Activated T-cell treated with anti-CD3 and anti-CD28 coated beads for 48 hours (primary cell): Measurements from ENCODE around the gene LSR.
A peak's percentile ranks its signal among the peaks of the same experiment; 100 is the strongest.
"Not testable (repeated sequence)": the region's sequence is repeated elsewhere in the genome, so short reads cannot be mapped to it uniquely, and the experiment has no call there.

Source experiments
- DNase-seq: peaks from one replicate; pipeline ENCODE4 v3.0.0-alpha.2; 2020; ENCODE audit warnings: low read depth

LSR gene

DNA sequence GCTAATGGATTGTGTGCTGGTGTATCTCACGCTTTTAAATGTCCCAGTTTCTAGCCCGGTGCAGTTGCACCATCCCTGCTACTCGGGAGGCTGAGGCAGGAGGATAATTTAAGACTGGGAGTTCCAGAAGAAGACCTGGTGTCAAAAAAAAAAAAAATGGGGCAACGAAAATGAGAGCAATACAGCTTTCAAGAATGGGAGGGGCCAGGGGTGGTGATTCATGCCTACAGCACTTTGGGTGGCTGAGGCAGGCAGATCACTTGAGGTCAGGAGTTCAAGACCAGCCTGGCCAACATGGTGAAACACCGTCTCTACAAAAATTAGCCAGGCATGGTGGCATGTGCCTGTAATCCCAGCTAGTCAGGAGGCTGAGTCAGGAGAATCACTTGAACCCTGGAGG lies 37.3 kb downstream of the LSR start:
- DNase-seq: not testable (repeated sequence)

DNA sequence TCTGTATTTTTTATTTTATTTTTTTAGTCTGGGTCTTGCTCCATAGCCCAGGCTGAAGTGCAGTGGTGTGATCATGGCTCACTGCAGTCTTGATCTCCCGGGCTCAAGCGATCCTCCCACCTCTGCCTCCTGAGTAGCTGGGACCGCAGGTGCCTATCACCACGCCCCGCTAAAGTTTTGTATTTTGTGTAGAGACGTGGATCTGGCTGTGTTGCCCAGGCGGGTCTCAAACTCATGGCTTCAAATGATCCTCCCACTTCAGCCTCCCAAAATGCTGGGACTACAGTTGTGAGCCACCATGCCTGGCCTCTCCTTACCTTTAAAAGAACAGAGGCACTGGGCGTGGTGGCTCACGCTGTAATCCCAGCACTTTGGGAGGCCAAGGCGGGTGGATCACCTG lies 38.9 kb downstream of the LSR start:
- DNase-seq: no peak

DNA sequence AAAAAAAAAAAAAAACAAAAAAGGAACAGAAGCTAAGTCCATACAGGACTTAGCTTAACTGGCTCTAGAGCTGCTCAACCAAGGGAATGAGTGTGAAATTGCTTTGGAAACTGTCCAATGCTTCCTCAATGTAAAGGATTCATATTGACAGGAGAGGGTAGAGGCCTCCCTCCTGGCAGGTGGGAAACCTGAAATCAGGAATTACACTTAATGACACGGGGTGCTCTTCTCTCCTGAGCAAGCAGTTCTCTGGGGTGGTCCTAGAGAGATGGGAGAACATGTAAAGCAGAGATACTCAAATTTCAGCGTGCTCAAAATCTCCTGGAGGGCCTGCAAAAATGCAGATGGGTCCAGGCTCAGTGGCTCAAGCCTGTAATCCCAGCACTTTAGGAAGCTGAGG lies 39.5 kb downstream of the LSR start:
- DNase-seq: no peak

DNA sequence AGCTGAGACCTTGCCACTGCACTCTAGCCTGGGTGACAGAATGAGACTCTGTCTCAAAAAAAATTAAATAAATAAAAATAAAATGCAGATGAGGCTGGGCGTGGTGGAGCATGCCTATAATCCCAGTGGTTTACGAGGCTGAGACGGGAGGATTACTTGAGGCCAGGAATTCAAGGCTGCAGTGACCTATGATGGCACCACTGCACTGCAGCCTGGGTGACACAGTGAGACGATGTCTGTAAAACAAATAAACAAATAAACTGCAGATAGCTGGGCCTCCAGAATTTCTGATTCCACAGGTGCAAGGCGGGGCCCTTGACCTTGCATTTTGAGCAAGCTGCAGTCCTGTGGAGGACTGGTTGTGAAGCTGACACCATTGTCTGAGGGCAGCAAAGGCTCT lies 40.1 kb downstream of the LSR start:
- DNase-seq: no peak

DNA sequence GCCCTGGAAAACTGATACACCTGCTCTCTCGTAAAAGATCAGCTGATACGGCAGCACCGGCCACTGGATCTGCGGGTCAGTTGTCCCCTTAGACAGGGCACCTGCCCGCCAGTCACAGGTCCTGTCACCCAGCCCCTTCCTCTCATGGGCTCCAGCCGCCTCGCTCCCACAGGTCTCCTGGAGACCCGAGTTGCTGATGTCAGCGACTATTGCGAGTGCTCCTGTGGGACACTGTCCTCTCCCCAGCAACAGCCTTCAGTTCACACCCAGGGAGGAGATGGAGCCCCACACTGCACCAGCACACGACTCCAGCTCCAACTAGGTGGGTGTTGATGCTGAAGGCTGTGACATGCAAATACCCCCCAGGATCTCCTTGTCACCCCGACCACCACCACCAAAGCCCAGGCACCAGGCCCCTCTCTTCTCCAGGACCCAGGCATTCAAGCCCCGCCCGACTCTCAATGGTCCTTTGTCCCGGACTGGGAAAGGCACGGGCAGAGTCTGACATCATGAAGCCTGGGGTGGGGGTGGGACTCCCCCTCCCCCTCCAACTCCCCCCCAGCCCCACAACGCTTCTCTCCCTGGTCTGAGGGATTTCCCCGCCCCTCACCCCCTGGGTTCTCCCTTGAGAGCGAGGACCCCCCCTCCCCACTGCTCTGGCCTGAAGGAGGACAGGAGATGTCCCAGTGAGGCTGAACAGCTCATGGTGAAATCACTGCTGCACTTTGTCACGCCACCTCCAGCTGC lies 41.8 kb downstream of the LSR start:
- no peak for DNase-seq

DNA sequence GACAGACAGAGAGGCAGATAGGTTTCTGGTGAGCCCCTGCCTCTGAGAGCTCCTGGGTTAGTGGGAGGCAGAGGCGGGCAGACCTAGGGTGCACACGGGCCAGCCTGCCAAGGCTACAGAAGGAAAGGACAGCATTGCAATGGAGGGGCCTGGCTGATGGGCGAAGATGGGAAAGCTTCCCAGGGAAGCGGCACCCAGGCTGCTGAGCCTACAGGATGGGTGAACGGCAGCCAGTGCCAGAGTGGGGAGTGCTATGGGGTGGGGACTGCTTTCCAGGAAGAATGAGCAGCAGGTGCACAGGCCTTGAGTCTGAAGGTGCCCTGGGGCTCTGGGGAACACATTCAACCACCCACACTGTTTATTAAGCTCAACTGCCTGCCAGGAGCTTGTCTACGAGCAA lies 42.5 kb downstream of the LSR start:
- DNase-seq: no peak

DNA sequence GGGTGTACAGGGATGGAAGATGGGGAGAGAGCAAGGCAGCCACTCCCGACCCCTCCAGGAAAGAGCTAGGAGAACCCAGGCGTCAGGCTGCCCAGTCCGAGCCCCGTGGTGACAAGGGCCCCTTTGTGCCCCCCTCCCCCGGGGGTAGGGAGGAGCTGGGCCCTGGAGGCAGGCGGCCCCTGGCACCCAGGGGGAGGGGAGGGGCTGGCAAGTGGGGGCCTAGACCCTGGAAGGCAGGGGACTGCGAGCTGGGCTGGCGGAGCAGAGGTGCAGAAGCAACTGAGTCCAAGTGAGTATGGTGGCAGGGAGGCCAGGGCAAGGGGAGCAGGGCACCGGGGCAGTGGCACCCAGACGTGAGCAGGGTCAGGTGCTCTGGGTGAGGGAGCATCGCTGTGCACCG lies 43.1 kb downstream of the LSR start, which contains the start of gene MAG:
TSS of gene MAG (plus strand) at position 246 of the 400 bp plus-strand sequence. CDS start 3,248 bp downstream, outside the sequence.
- no peak for DNase-seq

DNA sequence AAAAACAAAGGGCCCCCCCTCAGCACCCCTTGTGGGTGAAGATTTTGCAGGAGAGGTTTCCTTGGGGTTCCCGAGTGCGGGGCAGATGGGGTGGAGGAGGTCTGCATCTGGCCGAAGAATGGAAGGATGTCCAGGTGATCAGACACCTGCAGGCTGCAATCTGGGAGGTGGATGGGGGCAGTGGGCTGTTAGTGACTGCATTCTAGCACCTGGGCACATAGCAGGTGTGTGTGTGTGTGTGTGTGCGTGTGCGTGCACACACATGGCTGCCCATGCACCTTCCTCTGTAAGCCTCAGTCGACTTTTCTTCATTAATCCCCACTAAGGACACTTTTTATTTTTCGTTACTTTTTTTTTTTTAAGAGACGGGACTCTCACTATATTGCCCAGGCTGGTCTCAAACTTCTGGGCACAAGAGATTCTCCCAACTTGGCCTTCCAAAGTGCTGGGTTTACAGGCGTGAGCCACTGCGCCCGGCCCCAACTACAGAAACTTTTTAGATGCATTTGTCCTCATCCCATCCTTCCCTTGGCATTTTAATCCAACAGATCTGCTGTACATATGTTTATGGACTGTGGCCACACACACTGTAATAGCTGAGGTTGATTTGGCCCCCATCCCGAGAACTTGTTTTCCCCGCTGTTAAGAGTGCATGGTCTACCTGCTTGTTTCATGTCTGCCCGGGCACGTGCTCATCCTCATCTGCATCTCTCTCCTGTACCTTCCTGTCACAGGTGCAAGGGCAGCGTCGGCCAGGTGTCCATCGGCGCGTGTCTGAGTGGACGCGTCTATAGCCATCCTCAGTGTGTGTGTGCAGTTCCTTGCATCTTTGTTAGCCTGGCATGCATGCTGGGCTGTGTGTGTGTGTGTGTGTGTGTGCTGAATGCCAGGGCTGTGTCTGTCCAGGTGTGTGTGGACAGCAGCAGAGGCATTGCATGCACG lies 43.9 kb downstream of the LSR start:
- no peak for DNase-seq

DNA sequence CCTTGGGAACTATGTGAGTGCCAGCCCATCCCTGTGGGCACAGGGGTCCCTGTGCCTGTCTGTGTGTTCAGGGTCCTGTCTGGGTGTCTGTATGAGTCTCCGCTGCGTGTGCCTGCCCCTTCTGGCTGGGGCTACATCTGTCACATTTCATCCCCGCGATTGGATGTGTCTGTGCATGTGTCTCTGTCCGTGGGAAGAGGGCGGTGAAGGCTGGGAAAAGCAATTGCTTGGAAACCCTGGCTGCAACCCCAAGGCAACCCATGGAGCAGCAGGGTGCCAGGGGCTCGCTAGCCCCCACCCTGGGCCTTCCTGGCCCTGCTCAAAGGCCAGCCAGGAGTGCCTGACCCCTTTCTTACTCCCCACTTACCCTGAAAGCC lies 44.5 kb downstream of the LSR start:
- DNase-seq: no peak

DNA sequence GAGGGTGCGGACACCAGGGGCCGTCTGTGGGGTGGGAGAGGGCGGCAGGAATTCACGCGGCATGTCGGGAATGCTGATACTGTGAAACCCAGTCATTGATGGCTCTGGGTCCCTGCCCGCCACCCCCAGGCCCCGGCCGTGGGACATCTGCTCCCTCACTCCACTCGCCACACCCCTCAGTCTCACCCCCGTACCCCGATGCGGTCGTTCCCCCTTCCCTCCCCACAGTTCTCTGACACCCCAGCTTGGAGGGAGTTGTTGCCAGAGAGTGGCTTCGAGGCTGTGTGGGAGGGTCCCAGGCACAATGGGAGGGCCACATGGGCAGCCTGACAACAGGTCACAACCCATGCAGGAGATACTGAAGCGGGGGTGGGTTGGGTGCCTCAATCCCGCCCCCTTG lies 45.0 kb downstream of the LSR start:
- no peak for DNase-seq

DNA sequence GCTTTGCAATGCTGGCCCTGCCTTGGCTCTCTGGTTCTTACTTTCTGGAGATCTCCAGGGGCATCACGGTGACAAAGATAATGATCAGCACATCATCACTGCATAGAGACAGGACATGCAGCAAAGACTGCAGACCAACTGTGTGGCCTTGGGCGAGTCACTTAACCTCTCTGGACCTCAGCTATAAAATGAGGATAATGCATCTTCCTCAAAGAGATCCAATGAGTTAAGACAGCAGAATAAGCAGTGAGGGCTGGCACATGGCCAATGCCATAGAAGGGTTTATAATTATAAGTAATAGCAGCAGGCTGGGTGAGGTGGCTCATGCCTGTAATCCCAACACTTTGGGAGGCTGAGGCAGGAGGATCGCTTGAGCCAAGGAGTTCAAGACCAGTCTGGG lies 45.5 kb downstream of the LSR start:
- no peak for DNase-seq

DNA sequence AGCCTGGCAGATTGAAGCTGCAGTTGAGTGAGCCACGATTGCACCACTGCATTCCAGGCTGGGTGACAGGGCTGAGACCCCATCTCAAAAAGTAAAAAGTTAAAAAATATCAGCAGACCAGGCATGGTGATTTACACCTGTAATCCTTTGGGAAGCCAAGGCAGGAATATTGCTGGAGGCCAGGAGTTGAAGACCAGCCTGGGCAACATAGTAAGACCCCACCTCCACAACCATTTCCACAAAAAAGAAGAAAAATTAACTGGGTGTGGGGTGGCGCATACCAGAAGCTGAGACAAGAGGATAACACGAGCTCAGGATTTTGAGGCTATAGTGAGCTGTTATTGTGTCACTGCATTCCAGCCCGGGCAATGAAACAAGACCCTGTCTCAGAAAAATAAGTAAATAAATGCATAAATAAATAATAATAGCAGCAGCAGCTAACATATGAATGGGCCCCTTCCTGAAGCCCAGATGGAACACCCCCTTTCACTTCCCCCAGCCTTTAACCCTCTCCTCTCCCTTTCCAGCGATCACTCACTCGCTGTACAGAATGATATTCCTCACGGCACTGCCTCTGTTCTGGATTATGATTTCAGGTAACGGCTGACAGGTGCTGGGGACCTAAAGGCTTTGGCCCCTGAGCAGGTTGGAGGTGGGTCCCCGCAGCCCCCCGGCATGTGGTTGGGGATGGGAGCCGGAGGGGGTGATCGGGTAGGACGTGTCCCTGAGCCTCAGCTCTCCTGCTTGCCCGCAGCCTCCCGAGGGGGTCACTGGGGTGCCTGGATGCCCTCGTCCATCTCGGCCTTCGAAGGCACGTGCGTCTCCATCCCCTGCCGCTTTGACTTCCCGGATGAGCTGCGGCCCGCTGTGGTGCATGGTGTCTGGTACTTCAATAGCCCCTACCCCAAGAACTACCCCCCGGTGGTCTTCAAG lies 46.3 kb downstream of the LSR start:
- DNase-seq: no peak

DNA sequence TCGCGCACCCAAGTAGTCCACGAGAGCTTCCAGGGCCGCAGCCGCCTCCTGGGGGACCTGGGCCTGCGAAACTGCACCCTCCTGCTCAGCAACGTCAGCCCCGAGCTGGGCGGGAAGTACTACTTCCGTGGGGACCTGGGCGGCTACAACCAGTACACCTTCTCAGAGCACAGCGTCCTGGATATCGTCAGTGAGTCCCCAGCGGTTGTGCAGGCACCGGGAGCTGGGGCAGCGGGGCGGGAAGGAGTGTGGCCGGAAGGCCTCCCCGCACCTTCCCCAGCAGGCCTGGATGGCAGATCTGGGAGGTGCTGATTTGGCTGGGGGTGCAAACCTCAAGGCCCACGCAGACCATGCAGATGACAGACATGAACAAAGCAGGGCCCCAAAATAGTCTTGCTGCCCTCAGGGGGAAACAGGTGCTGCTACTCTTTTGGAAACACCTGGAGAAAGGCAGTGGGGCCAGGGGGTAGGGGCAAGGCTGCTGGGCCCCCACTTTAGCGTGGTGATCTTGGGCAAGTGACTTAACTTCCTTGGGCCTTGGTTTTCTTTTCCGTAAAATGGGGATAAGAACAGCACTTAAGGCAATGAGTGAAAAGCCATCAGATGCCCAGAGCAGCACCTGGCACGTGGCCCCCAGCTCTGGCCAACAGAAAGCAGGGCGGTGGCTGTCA lies 47.1 kb downstream of the LSR start:
- peak; percentile 17 for DNase-seq

DNA sequence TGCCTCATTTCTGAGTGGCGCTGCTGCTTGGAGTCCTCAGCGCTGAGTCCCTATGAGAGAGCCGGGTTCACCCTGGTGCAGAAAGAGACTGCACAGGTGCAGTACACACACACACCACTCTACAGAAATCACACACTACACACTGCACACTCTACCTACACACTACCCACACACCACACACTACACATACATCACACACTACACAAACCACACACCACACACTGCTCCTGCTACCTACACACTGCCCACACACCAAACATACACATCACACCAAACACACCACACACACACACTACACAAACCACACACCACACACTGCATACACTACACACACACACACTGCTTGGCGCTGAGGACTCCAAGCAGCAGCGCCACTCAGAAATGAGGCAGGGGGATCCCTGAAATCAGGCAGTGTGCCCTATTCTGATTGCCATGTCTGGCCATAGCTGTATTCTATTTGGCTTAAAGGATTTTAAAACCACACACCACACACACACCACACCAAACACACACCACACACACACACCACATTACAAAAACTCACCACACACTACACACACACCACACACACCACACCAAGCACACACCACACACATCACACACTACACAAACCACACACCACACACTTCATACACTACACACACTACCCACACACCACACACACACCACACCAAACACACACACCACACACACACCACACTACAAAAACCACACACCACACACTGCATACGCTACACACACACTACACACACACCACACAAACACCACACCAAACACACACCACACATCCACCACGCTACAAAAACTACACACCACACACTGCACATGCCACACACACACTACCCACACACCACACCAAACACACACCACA lies 48.1 kb downstream of the LSR start:
- no peak for DNase-seq

DNA sequence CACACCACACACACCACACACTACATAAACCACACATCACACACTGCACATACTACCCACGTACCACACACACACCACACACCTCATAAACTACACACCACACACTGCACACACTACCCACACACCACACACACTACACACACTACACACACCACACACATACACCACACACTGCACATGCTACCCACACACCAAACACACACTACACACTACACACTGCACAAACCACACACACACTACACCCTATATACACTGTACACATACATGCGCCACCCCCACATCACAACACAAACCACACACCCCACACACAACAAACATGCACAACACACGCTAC lies 48.7 kb downstream of the LSR start:
- DNase-seq: no peak

DNA sequence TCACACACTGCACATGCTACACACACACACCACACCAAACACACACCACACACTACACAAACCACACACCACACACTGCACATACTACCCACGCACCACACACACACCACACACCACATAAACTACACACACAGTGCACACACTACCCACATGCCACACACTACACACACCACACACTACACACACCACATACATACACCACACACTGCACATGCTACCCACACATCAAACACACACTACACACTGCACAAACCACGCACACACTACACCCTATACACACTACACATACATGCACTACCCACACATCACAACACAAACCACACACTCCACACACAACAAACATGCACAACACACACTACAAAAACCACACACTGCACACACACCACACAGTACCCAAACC lies 49.1 kb downstream of the LSR start:
- DNase-seq: no peak

DNA sequence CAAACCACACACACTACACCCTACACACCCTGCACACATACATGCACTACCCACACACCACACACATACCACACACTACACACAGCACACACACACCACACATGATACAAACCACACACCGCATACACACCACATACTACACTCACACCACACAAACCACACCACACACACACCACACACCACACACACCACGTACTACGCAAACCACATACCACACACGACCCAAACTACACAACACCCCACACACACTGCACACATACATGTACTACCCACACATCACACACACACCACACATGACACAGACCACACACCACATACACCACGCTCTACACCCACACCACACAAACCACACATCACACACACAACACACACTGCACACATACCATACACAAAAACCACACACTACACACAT lies 49.8 kb downstream of the LSR start:
- DNase-seq: no peak

DNA sequence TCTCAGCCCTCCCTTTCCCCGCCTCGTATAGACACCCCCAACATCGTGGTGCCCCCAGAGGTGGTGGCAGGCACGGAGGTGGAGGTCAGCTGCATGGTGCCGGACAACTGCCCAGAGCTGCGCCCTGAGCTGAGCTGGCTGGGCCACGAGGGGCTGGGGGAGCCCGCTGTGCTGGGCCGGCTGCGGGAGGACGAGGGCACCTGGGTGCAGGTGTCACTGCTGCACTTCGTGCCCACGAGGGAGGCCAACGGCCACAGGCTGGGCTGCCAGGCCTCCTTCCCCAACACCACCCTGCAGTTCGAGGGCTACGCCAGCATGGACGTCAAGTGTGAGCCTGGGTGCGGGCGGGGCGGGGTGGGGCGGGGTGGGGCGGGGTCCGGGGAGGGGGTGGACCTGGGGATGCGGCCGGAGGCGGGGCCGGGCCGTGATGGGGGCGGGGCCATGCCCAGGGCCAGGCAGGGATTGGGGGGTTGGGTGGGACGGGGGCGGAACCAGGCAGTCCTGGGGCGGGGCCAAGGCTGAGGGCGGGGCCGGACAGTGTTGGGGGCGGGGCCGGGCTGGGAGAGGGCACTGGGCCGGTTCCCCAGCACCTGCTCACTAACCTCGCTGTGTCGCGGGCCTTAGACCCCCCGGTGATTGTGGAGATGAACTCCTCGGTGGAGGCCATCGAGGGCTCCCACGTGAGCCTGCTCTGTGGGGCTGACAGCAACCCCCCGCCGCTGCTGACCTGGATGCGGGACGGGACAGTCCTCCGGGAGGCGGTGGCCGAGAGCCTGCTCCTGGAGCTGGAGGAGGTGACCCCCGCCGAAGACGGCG lies 50.9 kb downstream of the LSR start:
- no peak for DNase-seq

DNA sequence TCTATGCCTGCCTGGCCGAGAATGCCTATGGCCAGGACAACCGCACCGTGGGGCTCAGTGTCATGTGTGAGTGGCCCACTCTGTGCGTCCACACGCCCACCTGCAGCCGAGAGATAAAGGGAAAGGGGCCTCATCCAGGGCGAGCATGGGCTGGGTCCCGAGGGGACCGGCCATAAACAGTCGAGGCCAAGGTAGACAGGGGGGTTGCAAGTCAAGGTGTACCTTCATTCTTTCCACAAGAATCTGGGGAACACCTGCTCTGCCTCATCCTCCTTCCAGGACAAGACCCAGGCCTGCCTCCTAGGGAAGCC lies 51.5 kb downstream of the LSR start:
- no peak for DNase-seq

DNA sequence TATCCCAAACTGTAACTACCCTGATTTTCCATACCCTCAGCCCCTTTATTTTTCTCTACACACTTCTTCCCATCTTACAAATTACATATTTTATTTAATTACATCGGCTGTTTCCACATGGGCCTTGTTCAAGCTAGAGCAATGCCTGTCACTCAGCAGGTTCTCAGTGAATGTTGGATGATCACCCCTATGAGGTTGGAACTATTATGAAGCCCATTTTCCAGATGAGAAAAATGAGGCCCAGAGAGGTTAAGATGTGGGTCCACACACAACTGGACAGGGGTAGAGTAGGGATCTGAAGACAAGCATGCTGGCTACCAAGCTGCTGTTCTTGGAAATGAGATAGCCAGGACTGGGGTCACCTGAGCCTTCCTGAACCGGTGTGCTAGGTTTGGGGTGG lies 53.2 kb downstream of the LSR start:
- no peak for DNase-seq
